SK-N-SH treated with all-trans-retinoic acid at 6 μM for 48 hours (cell line): Measurements from ENCODE around the gene SLCO3A1.

Experiments used
- ATAC-seq: fragments of 200-7000 bp; cut with Tn5 transposase; 3 replicates; pipeline ENCODE4 v1.9.1; 2020; ENCODE audit warnings: mild to moderate bottlenecking, moderate library complexity
- ARNTL ChIP-seq: fragments of 450-650 bp; formaldehyde crosslinking; IDR thresholded peaks from 2 replicates; pipeline ENCODE4 v1.5.0; 2020; ENCODE audit warnings: low read depth, mild to moderate bottlenecking, moderate library complexity, borderline replicate concordance
- BACH2 ChIP-seq: fragments of 250-450 bp; sonication (Bioruptor Pico); IDR thresholded peaks from 2 replicates; pipeline ENCODE4 v1.9.0; 2021; ENCODE audit warnings: mild to moderate bottlenecking, borderline replicate concordance
- CSDC2 ChIP-seq: fragments of 250-450 bp; sonication (Bioruptor Pico); IDR thresholded peaks from 2 replicates; pipeline ENCODE4 v1.5.0; 2020; ENCODE audit warnings: mild to moderate bottlenecking, moderate library complexity
- ESRRG ChIP-seq: fragments of 250-450 bp; sonication (Bioruptor Pico); IDR thresholded peaks from 2 replicates; pipeline ENCODE4 v1.6.1; 2021; ENCODE audit warnings: mild to moderate bottlenecking
- GLIS3 ChIP-seq: fragments of 250-450 bp; sonication (Bioruptor Pico); IDR thresholded peaks from 2 replicates; pipeline ENCODE4 v1.5.0; 2020; ENCODE audit warnings: mild to moderate bottlenecking, moderate library complexity
- ISL1 ChIP-seq: fragments of 250-450 bp; sonication (Bioruptor Pico); IDR thresholded peaks from 2 replicates; pipeline ENCODE4 v2.1.2; 2022; ENCODE audit warnings: mild to moderate bottlenecking, moderate library complexity
- OSR1 ChIP-seq: fragments of 250-450 bp; sonication (Bioruptor Pico); IDR thresholded peaks from 2 replicates; pipeline ENCODE4 v1.8.0; 2022; ENCODE audit warnings: moderate library complexity, mild to moderate bottlenecking, inconsistent platforms
- PATZ1 ChIP-seq: fragments of 250-450 bp; sonication (Bioruptor Pico); IDR thresholded peaks from 2 replicates; pipeline ENCODE4 v1.8.0; 2020; ENCODE audit warnings: mild to moderate bottlenecking, moderate library complexity, borderline replicate concordance
- POU6F1 ChIP-seq: fragments of 250-450 bp; sonication (Bioruptor Pico); IDR thresholded peaks from 2 replicates; pipeline ENCODE4 v1.8.0; 2021; ENCODE audit warnings: low read depth, mild to moderate bottlenecking, moderate library complexity, borderline replicate concordance
- PPARA ChIP-seq: fragments of 250-450 bp; sonication (Bioruptor Pico); IDR thresholded peaks from 2 replicates; pipeline ENCODE4 v1.5.0; 2020; ENCODE audit warnings: mild to moderate bottlenecking, borderline replicate concordance
- RARB ChIP-seq: fragments of 250-450 bp; sonication (Bioruptor Pico); IDR thresholded peaks from 2 replicates; pipeline ENCODE4 v1.8.0; 2021; ENCODE audit warnings: mild to moderate bottlenecking, moderate library complexity
- SNAI2 ChIP-seq: fragments of 250-450 bp; sonication (Bioruptor Pico); IDR thresholded peaks from 2 replicates; pipeline ENCODE4 v1.5.0; 2020; ENCODE audit warnings: mild to moderate bottlenecking, moderate library complexity
- TCF4 ChIP-seq: fragments of 250-450 bp; sonication (Bioruptor Pico); IDR thresholded peaks from 2 replicates; pipeline ENCODE4 v1.8.0; 2021; ENCODE audit warnings: mild to moderate bottlenecking, moderate library complexity, borderline replicate concordance
- TOX ChIP-seq: fragments of 250-450 bp; sonication (Bioruptor Pico); IDR thresholded peaks from 2 replicates; pipeline ENCODE4 v1.8.0; 2021; ENCODE audit warnings: mild to moderate bottlenecking, moderate library complexity, borderline replicate concordance
- ZC3H10 ChIP-seq: fragments of 250-450 bp; sonication (Bioruptor Pico); IDR thresholded peaks from 2 replicates; pipeline ENCODE4 v1.5.1; 2021; ENCODE audit warnings: mild to moderate bottlenecking, moderate library complexity
- ZFP3 ChIP-seq: fragments of 250-450 bp; sonication (Bioruptor Pico); IDR thresholded peaks from 2 replicates; pipeline ENCODE4 v1.5.0; 2020; ENCODE audit warnings: mild to moderate bottlenecking, moderate library complexity
- ZFP30 ChIP-seq: fragments of 450-650 bp; formaldehyde crosslinking; IDR thresholded peaks from 2 replicates; pipeline ENCODE4 v1.5.0; 2022; ENCODE audit warnings: mild to moderate bottlenecking, moderate library complexity
- ZNF565 ChIP-seq: fragments of 450-650 bp; formaldehyde crosslinking; conservative IDR thresholded peaks from 2 replicates; pipeline ENCODE4 v1.5.0; 2020; ENCODE audit warnings: low read depth, mild to moderate bottlenecking, moderate library complexity
- ZNF70 ChIP-seq: fragments of 450-650 bp; formaldehyde crosslinking; IDR thresholded peaks from 2 replicates; pipeline ENCODE4 v1.5.0; 2020; ENCODE audit warnings: mild to moderate bottlenecking, moderate library complexity
- ZNF8 ChIP-seq: fragments of 450-650 bp; formaldehyde crosslinking; IDR thresholded peaks from 2 replicates; pipeline ENCODE4 v1.5.0; 2020; ENCODE audit warnings: mild to moderate bottlenecking, moderate library complexity
- TF ChIP-seq, protein P1 (sequence below): fragments of 250-450 bp; sonication (Bioruptor Pico); IDR thresholded peaks from 2 replicates; pipeline ENCODE4 v1.5.1; 2021; ENCODE audit warnings: mild to moderate bottlenecking, moderate library complexity

SLCO3A1 gene

DNA sequence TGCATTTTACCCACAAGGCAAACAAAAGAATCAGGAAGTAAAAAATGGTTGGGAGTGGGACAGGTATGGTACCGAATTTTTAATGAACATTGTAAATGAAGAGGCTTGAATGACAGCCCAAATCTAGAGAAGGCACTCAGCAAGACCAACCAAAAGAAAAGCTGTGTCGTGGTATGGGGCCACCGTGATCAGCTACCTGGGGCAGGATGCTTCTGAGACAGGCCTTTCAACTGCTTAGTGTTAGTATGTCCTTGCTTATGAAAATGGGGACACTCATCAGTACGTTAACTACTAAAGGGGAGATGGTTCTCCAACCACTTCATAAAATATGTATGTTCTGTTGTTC lies 311.5 kb downstream of the SLCO3A1 start:
- TF ChIP-seq ARNTL (no peak), ZC3H10 (no peak), ISL1 (no peak), RARB (CRISPR knock-in tag) (no peak), ZFP30 (no peak), PPARA (CRISPR knock-in tag) (no peak), ZNF565 (no peak), ZNF8 (CRISPR knock-in tag) (no peak), POU6F1 (CRISPR knock-in tag) (no peak), BACH2 (CRISPR knock-in tag) (no peak), PATZ1 (CRISPR knock-in tag) (no peak)
- ATAC-seq = no peak

- no peak for ATAC-seq
- TF ChIP-seq ESRRG (CRISPR knock-in tag) = no peak
- no peak for TF ChIP-seq OSR1 (CRISPR knock-in tag)
- no peak for TF ChIP-seq ZFP30
- no peak for TF ChIP-seq RARB (CRISPR knock-in tag)
- TF ChIP-seq POU6F1 (CRISPR knock-in tag) = no peak
- TF ChIP-seq CSDC2 (CRISPR knock-in tag) = no peak
- no peak for TF ChIP-seq ZNF565
Measured at GRCh38 chr15:92166029-92166428, 312.5 kb downstream of the SLCO3A1 start.

DNA sequence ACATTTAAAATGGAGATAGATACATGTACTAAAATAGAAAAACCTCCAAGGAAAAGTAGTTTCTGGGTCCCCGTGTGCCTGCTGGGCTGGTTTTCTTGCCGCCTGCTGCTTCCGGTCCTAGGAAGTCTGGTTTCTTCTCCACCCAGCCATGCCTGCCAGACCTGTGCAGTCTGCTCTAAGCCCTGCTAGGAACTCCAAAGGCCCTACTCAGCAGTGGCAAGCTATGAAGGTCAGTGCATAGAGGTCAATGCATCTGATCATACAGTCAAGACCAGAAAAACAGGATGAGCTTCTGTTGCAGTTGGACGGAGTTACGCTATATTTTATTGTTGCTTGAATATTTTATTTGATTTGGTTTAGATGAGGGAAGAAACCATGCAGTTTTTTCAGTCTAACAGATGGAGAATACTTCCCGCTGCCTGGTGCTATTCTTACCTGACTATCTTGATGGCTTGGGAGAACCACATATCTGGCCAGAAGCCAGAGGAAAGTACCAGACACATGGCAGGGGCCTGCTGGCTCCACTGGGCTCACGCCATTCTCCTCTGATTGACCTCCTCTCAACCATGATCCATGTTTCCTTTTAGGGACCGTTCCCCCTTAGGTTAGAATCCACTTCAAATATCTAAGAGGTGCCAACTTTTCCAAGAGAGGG lies 313.4 kb downstream of the SLCO3A1 start:
- TF ChIP-seq ZNF565 (no peak), ZFP30 (no peak), BACH2 (CRISPR knock-in tag) (no peak), ZC3H10 (no peak), ISL1 (no peak), CSDC2 (CRISPR knock-in tag) (no peak), PPARA (CRISPR knock-in tag) (no peak), ZNF70 (CRISPR knock-in tag) (no peak), TCF4 (CRISPR knock-in tag) (no peak), PATZ1 (CRISPR knock-in tag) (no peak)
- no peak for ATAC-seq

GRCh38 chr15:92167451-92167850 lies 313.9 kb downstream of the SLCO3A1 start:
- ATAC-seq = no peak
- TF ChIP-seq ZFP3 (CRISPR knock-in tag) (no peak), ZNF565 (no peak), RARB (CRISPR knock-in tag) (no peak), ZNF70 (CRISPR knock-in tag) (no peak), PATZ1 (CRISPR knock-in tag) (no peak), ZFP30 (no peak), TOX (CRISPR knock-in tag) (no peak), OSR1 (CRISPR knock-in tag) (no peak), ZNF8 (CRISPR knock-in tag) (no peak), ZC3H10 (no peak), TCF4 (CRISPR knock-in tag) (no peak), POU6F1 (CRISPR knock-in tag) (no peak), GLIS3 (no peak), SNAI2 (CRISPR knock-in tag) (no peak), CSDC2 (CRISPR knock-in tag) (no peak), ISL1 (no peak), PPARA (CRISPR knock-in tag) (no peak)
- TF ChIP-seq, protein P1, sequence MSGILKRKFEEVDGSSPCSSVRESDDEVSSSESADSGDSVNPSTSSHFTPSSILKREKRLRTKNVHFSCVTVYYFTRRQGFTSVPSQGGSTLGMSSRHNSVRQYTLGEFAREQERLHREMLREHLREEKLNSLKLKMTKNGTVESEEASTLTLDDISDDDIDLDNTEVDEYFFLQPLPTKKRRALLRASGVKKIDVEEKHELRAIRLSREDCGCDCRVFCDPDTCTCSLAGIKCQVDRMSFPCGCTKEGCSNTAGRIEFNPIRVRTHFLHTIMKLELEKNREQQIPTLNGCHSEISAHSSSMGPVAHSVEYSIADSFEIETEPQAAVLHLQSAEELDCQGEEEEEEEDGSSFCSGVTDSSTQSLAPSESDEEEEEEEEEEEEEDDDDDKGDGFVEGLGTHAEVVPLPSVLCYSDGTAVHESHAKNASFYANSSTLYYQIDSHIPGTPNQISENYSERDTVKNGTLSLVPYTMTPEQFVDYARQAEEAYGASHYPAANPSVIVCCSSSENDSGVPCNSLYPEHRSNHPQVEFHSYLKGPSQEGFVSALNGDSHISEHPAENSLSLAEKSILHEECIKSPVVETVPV = no peak
